ACHN (cell line): Measurements from ENCODE around the gene NF2.

Experiments
- DNase-seq: peaks from one replicate; pipeline ENCODE4 v3.0.0-alpha.2; 2015
- in situ Hi-C: cut with HindIII; loops from 2 replicates; pipeline ENCODE4 v1.10.0; 2017; ENCODE audit warnings: low sequenced_read_pairs, low pct_ligation_motif_present, low pct_unique_long_range_greater_than_20kb

Gene NF2

DNA sequence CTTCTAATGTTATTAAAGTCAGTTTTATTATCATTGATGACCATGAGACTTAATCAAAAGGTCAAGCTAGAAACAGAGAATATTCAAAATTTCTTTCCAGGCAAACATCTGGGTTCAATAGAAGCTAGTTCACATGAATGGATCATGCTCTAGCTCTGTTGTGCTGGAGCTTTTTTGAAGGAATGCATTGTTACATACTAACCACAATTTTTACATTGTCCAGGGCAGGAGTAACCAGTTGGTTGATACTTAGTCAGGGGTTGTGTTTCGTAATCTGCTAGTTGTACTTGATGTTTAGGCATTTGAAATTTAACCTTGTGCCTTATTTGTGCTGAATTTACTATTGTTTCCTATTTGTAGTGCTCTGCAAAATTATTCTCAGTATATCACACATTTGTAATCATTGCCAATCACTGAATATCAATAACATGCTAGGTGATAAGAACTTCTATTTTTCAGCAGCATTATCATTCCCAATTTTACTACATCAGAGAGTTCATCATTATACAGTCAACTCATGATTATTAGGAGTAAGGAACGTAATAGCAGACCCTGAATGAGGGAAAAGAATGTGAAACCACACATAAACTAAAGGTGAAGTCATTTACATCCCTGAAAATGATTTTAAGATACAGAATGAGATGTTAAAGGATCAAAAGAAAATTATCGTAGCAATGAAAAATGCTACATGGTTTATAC lies 23.2 kb downstream of the NF2 start:
- in situ Hi-C loops, result no loop called here
- no peak for DNase-seq

DNA sequence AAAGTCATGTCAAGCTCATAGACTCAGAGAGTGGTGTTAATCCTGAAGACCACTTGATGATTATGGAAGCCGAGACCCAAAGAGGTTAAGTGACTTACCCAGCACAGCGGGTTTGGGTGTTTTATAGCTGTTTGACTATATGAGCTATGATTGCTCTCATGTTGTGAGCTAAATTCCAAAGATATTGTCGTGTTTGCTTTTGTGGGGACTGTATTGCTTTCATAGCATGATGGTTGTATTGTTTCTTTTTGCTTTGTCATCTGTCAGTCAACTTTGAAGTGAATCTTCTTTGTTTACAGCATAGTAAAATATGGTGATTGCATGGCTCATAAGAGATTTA lies 23.7 kb downstream of the NF2 start:
- in situ Hi-C loops, result no loop called here
- no peak for DNase-seq

DNA sequence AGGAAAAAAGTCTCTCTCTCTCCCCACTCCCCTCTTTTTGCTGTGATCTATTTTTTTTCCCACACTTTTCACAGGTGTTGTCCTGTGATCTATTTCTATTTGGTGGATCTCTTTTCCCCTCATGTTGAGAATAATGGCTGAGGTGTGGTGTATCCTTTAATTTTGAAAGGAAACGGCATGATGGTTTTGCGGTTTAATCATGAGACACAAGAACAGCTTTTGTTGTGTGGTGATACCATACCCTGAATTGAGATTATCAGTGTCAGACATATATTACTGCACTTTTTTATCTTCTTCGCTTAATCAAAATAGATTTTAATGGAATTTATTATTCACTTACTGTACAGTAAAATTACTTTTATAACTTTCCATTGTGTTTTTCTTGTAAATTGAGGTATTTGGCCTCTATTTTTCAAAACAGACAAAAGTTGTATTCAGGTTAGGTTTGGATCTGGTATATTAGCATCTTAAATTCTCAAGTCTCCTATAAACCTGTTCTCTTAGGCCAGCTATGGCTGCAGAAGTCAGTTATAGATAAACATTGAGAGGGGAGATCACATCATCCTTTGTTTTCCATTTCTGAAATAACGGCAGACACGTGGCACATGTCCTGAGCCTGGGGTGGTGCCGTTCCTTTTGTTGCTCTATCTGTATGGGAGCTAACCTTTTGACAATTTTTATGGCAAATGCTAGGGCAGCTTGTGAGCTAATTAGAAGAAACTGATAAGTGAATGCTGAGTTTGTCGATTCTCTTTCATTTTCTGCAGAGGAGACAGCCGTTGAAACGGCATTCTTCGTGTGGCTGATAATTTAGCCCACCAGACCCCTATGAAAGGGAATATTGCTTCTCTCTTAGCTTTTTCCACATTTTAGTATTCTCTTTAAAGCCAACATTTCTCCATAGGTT lies 25.8 kb downstream of the NF2 start:
- DNase-seq, result no peak
- in situ Hi-C loops, result no loop called here

DNA sequence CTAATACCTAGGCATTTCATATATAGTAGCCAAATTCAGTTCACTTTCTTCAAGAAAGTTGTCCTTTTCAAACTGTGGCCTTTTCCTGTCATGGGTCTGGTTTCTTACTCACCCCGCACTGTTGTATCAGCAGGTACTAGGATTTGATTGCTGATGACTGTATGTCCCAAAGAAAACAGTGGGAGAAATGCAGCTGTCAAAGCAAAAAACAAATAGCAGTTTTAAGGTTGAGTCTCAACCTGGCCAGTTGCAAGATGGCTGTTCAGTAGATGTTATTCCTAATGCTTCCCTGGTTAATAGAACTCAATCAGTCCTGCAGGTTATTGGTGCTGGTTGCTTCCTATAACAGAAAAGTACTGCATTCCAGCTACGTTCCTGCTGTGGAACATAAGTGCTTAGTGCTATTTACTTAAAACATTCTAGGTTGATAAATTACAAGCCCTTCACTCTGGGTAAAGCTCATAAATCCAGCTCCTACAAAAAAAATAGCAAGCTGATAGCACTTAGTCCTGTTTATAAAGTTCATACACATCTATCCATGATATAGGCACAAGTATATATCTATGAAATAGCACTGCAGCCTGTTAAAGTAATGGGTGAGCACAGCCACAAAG lies 26.6 kb downstream of the NF2 start:
- DNase-seq, result no peak
- in situ Hi-C loops, result no loop called here

DNA sequence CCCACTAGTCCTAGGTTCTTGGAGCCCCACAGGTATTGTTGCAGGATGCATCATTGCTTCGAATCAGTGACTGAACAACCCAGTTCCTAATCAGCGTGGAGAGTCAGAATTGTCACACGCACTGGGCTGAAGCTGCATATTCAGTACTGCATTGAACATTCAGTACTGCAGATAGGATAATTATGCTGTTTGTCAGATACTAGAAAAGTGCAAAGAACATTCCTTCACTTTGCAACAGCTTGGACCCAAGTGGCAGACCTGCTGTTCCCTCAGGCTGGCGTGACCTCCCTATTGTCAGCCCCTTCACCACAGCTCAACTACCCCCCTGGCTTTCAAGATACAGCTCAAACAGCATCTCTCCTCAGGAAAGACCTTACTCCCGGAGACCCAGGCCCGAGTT lies 27.6 kb downstream of the NF2 start:
- in situ Hi-C loops, result no loop called here
- DNase-seq, result no peak

DNA sequence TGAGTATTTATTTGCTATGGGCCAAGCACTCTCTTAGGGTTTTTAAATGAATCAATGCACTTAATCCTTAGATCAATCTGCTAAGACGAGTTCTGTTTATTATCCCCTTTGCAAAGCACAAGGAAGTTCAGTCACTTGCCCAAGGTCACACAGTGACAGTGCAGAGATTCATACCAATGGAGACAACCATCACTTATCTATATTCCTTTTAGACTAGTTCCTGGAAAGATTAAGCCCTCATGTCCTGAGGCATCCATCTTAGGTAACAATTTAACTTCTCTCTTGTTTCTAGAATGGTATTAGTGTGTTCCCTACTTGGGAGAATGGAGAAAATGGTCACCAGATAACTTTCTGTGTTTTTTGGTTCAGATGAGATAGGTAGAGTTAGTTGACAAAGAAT lies 28.3 kb downstream of the NF2 start:
- DNase-seq, result no peak
- in situ Hi-C loops, result no loop called here

DNA sequence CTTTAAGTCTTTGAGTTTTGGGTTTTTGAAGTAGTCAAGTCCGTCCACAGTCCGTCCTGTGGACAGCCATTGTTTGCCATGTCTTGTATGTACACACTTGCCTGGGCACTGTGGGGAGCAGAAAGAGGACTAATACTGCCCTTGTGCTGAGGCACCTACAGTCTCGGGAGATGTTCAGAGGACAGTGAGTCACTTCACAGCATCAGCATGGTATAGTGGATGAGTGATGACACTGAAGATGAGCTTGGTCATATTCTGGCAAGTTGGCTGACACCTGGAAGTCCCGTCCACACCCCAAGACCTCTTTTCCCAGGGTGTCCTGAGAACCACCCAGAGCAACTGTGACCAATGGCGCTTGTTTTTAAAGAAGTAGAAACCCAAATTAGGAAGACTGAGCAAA lies 29.2 kb downstream of the NF2 start:
- in situ Hi-C loops, result no loop called here
- no peak for DNase-seq

DNA sequence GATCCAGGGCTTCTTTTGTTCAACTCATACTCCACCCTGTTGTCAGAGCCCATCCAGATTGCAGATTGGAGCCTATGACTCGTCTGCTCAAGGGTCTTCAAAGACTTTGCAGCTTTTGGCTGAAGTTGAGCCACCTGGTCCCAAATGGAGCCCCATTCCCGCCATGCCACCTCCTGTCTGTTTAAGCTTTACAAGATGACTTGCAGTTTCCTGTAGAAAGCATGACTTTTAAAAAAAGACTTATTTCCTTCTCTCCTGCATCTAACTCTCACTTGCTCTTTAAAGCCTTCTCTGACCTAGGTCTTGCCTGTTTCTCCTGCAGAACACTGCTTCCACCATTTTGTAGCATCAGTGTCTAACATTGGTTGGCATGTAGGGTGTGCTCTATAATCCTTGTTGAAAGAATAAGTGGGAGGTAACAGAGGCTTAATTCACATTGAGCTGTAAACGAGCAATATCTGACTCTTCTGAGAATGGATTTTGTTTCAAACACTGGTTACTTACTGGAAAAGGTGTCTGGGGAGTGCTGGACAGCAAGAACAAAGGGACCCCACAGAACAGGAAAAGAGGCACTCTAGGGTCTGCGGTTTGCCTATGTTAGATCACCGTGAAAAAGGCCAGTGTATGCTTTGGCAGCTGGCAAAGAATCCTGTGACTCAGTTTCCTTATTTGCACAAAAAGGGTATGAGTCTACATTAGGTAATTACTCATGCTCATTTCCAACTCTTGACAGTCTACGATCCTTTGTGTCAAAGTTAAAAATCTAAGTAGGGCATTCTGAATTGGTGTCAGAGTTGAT lies 30.3 kb downstream of the NF2 start:
- DNase-seq, result no peak
- in situ Hi-C loops, result no loop called here

DNA sequence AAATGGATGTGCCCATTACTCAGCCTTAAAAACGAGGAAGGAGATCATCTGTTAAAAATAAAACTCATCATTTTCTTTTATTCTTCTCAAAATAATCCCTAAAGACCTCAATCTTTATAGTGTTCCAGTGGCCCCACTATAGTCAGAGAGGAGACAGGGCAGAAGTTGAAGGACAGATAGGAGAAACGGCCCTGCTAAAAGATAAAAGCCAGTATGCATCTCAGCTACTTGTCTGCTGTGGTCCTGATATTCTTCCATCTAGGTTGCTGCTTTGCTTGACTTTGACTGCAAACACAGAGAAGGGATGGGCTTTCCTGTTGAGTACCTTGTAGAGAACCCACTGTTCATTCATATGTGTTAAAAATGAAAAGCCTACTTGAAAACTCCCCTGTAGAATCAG lies 31.4 kb downstream of the NF2 start:
- in situ Hi-C loops, result no loop called here
- no peak for DNase-seq

DNA sequence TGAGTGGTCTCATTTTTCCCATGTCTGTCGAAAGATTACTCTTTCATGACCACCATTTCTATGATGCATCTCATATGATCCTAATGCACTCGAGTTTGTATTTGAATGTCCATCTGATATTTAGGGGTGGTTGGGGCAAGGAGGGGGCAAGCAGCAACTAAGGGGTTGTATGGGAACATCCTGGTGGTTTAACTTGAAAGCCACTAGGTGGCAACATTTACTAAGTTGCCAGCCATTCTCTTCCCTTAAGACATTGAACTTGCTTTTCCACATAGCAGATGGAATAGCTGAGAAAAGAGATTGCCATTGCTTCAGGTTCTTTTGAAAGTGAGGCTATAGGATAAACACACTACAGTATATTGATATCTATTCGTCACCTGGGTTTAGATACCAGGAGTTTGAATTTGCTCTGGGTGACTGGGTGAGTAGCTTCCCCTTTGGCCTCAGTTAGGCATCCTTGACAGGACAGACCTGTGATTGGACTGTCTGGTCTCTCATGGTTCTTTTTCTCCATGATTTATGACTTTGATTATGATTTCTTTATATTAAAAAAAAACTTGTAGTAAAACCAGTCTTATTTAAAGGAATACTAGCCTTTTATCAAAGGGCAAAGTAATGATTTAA lies 32.4 kb downstream of the NF2 start:
- in situ Hi-C loops, result no loop called here
- peak; percentile 67 for DNase-seq

DNA sequence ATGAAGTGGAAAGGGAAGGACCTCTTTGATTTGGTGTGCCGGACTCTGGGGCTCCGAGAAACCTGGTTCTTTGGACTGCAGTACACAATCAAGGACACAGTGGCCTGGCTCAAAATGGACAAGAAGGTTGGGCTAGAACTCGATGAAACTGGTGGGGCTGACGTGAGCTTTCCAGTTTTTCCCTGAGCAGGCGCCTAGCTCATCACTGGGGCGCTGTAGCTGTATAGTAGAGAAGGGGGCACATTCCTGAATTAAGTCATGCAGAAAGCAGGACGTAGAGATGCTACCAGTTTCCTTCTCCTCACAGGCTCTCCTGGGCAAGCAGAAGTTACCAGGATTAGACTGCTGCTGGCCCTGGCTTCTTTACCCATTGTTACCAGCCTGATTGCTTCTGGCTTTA lies 33.3 kb downstream of the NF2 start:
- peak; percentile 85 for DNase-seq
- in situ Hi-C loops, result no loop called here

DNA sequence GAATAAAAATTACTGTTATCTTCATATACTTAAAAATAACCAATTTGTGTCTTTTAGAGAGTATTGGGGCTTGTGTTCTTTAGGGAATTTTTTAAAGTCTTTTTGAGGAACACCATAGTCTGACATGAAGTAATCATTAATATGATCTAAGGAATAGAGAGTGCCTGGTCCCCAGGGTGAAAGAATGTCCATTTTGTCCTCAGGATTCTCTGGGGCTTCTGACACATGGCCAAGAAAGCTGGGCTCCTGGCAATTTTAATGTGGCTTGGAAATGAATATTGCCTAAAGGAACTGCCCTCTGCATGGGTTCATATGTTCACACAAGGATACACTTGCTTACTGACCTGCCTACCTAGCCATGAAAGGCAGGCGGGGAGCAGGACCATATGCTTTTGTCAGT lies 33.7 kb downstream of the NF2 start:
- DNase-seq, result no peak
- in situ Hi-C loops, result no loop called here

DNA sequence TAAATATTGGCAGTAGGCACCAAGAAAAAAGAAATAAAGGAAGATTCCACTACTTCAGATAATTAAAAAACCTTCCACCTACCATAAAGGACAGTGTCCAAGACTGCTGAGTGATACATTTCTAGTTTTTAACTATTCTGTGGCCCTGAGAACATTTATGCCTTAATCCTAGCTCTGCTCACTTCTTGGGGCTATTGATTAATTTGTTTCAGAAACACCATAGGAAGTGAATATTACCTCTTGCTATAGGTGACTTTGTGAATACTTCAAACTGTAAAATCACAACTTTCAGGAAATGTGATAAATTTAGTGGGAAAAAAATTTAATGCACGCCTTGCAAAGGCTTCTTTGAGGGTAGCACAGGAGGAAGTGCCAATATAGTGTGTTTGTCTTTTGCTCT lies 35.2 kb downstream of the NF2 start:
- no peak for DNase-seq
- in situ Hi-C loops, result no loop called here

DNA sequence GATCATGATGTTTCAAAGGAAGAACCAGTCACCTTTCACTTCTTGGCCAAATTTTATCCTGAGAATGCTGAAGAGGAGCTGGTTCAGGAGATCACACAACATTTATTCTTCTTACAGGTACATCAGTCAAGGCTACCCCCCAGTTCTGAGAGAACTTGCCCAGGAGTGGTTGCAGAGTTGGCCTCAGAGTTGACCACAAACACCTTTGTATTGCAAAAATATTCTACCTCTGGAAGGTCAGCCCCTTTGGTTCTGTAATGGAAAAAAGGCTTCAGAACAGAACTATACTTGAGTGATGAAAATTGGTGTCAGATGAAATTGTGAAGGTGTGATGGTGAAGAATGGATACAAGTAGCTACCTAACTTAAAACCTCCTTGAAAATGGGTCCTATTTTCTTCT lies 35.7 kb downstream of the NF2 start:
- in situ Hi-C loops, result no loop called here

DNA sequence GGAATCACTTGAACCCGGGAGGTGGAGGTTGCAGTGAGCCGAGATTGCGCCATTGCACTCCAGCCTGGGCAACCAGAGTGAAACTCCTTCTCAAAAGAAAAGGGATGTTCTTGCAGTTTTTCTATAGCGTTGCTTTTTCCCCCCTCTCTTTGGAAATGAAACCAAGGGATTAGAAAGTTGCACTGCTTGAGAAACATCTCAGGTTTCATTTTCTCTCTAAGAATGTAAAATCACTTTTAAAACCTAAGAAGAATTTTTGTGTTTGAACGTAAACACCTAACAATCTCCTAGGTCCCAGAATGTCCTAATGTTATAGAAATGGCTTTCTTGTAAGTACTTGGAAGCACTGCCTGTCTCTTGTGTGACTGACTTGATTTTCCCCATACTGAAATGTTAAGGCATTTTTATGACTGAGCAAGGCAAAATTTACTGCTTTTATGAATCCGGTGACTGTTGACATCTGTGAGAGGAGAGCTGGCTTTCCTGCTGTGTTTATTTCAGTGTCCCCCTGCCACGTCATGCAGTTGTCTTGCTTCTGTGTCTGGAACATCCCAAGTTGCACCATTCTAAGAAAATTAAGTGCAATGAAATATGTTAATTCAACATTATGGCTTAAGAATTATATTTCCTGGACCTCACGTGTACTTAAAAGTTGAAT lies 37.7 kb downstream of the NF2 start:
- in situ Hi-C loops, result no loop called here
- DNase-seq, result no peak

More for the DNA sequence above, 35.7 kb downstream of the NF2 start:
- DNase-seq, result no peak

DNA sequence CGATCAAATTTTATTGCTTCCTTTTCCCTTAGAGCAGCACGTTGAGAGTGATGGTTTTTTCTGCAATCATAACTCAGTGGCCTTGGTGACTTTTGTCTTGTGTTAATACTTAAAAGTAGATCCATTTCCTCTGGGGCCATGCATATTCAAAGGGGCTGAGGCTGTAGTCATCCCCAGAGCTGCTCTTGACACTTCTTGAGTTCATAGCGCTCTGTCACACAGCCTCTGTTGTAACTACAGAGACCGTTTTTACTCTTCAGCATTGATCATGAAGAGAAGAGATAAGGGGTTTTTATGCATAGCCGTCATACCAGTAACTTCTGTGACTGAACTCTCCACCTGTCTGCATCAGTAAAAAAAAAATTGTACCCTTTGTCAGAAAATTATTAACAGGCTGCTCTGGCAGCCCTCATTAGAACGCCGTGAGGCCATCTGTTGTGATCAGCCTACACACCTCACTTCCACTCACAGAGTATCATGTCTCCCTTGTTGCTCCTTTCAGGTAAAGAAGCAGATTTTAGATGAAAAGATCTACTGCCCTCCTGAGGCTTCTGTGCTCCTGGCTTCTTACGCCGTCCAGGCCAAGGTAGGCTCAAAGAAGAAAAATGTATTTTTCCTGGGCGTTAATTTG lies 38.4 kb downstream of the NF2 start:
- in situ Hi-C loops, result no loop called here
- DNase-seq, result no peak

DNA sequence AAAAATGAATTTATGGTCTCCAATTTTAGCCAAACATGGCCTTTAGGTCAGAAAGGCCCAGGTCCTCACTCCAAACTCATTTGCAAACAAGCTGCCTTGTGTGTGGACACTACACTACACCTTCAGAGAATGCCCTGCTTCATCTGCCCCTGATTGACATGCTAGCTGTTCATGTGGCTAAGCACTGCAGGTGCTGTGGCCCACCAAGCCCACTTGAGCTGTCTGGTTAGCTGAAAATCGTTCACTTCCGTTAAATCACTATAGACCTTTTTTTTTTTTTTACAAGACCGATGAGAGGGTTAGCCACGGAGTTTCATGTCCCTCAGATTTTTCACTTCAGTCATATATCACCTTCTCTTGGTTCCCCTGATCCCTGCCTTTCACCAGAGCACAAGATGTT lies 39.3 kb downstream of the NF2 start:
- DNase-seq, result no peak
- in situ Hi-C loops, result no loop called here
